ENCODE results near the gene MSLN.

GRCh38 chr16:740764-741505, 19.6 kb upstream of the MSLN start, which contains the start of gene CIAO3:
- TF ChIP-seq, protein P1, sequence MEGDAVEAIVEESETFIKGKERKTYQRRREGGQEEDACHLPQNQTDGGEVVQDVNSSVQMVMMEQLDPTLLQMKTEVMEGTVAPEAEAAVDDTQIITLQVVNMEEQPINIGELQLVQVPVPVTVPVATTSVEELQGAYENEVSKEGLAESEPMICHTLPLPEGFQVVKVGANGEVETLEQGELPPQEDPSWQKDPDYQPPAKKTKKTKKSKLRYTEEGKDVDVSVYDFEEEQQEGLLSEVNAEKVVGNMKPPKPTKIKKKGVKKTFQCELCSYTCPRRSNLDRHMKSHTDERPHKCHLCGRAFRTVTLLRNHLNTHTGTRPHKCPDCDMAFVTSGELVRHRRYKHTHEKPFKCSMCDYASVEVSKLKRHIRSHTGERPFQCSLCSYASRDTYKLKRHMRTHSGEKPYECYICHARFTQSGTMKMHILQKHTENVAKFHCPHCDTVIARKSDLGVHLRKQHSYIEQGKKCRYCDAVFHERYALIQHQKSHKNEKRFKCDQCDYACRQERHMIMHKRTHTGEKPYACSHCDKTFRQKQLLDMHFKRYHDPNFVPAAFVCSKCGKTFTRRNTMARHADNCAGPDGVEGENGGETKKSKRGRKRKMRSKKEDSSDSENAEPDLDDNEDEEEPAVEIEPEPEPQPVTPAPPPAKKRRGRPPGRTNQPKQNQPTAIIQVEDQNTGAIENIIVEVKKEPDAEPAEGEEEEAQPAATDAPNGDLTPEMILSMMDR (conservative IDR thresholded peaks at IDR 0.05) = peak; percentile 98
- TF ChIP-seq ZFX (IDR thresholded peaks at IDR 0.05) = peak; percentile 79; the same call in 1 of the 2 replicates
